Breast epithelium (tissue), 3 donors: Measurements from ENCODE around the gene FAAP100.

Experiments
- POLR2AphosphoS5 ChIP-seq, 3 donors: sonication (generic); formaldehyde crosslinking; IDR thresholded peaks; one replicate each; pipeline ENCODE4 v1.6.1; 2017; ENCODE audit warnings: antibody characterized with exemption in 3 of 3
- TF ChIP-seq, protein P1 (sequence below), 3 donors: fragments of 450-650 bp; IDR thresholded peaks; one replicate each; pipeline ENCODE4 v1.5.1; 2016 to 2017; ENCODE audit warnings: antibody characterized with exemption in 3 of 3, mild to moderate bottlenecking in 3 of 3, moderate library complexity in 3 of 3

DNA sequence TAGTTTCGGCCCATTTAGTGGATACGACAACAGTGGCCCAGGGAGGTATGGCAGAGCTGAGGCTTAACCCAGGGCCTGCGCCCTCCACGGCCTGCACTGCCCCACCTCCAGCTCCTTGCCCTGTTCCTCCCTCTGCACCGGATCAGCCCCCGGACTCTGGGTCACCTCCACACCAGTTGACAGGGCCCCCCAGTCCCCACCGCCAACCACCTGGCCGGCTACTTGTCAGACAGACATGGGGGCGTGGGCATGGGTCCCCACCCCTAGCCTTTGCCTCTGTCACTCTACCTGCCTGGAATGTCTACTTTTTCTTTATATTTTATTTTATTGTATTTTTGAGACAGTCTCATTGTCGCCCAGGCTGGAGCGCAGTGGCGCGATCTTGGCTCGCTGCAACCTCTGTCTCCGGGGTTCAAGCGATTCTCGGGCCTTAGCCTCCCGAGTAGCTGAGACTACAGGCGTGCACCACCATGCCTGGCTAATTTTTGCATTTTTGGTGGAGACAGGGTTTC, 36.6 kb downstream of the FAAP100 start:
- TF ChIP-seq, protein P1, sequence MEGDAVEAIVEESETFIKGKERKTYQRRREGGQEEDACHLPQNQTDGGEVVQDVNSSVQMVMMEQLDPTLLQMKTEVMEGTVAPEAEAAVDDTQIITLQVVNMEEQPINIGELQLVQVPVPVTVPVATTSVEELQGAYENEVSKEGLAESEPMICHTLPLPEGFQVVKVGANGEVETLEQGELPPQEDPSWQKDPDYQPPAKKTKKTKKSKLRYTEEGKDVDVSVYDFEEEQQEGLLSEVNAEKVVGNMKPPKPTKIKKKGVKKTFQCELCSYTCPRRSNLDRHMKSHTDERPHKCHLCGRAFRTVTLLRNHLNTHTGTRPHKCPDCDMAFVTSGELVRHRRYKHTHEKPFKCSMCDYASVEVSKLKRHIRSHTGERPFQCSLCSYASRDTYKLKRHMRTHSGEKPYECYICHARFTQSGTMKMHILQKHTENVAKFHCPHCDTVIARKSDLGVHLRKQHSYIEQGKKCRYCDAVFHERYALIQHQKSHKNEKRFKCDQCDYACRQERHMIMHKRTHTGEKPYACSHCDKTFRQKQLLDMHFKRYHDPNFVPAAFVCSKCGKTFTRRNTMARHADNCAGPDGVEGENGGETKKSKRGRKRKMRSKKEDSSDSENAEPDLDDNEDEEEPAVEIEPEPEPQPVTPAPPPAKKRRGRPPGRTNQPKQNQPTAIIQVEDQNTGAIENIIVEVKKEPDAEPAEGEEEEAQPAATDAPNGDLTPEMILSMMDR (IDR thresholded peaks at IDR 0.05), result no peak
- no peak for TF ChIP-seq POLR2AphosphoS5 (IDR thresholded peaks at IDR 0.05)
